Measurements from ENCODE around the gene DNPEP.

Gene DNPEP

DNA sequence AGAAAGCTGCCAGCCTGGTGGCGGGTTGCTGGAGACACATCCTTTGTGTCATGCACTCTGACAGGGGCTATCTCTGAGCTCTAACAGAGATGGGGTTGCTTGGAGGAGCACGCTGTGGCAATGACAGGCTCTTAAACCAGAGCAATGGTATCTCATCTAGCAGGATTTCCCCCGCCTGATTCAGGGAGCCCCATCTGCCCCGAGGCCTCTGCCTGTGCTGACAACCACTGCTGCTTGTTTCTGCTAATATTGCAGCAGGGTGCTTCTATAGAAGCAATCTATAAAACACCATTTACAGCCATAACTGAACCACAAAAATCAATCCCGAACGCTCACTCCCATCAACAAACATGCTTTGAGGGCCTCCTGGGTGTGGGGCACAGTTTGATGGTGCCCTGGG is 12.8 kb upstream of the DNPEP start:
- no peaks in the 10 kb centered on the region for H3F3A ChIP-seq (ENCODE audit: insufficient read depth)
- TF ChIP-seq, protein P1, sequence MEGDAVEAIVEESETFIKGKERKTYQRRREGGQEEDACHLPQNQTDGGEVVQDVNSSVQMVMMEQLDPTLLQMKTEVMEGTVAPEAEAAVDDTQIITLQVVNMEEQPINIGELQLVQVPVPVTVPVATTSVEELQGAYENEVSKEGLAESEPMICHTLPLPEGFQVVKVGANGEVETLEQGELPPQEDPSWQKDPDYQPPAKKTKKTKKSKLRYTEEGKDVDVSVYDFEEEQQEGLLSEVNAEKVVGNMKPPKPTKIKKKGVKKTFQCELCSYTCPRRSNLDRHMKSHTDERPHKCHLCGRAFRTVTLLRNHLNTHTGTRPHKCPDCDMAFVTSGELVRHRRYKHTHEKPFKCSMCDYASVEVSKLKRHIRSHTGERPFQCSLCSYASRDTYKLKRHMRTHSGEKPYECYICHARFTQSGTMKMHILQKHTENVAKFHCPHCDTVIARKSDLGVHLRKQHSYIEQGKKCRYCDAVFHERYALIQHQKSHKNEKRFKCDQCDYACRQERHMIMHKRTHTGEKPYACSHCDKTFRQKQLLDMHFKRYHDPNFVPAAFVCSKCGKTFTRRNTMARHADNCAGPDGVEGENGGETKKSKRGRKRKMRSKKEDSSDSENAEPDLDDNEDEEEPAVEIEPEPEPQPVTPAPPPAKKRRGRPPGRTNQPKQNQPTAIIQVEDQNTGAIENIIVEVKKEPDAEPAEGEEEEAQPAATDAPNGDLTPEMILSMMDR (IDR thresholded peaks at IDR 0.05; ENCODE audit: insufficient read depth, low read length, poor library complexity, severe bottlenecking): no peak
- TF ChIP-seq EZH2phosphoT487 (conservative IDR thresholded peaks at IDR 0.05; ENCODE audit: low read length): no peak
- no peak overlapping the region for H3K4me2 ChIP-seq (ENCODE audit: low read depth, low read length, poor library complexity, severe bottlenecking)
- H3K9me3 ChIP-seq (ENCODE audit: insufficient read depth, low read length): no peaks in the 10 kb centered on the region
- no peaks in the 10 kb centered on the region for H3K79me2 ChIP-seq (ENCODE audit: insufficient read depth, low read length)
- no peak overlapping the region for H2AFZ ChIP-seq (ENCODE audit: low read depth, low read length, severe bottlenecking)
- no peaks in the 10 kb centered on the region for H4K20me1 ChIP-seq (ENCODE audit: low read depth, low read length)
- H3K4me3 ChIP-seq (ENCODE audit: insufficient read depth, low read length, poor library complexity, severe bottlenecking): no peak overlapping the region
- H3K9me2 ChIP-seq (replicated peaks; ENCODE audit: insufficient read depth, low read length): no peaks in the 10 kb centered on the region
- H3K36me3 ChIP-seq (ENCODE audit: low read length): no peaks in the 10 kb centered on the region
- H3K27ac ChIP-seq (ENCODE audit: low read depth, low read length): no peak overlapping the region
- no peak overlapping the region for H3K9ac ChIP-seq (ENCODE audit: low read length)
- H3K27me3 ChIP-seq (ENCODE audit: low read length): no peaks in the 10 kb centered on the region

GRCh38 chr2:219399716-219400478 is 12.2 kb upstream of the DNPEP start:
- Histone ChIP-seq H3K36me3 (ENCODE audit: low read length) (no peaks in the 10 kb centered on the region), H3K9me3 (ENCODE audit: insufficient read depth, low read length) (no peaks in the 10 kb centered on the region), H3K79me2 (ENCODE audit: insufficient read depth, low read length) (no peaks in the 10 kb centered on the region), H4K20me1 (ENCODE audit: low read depth, low read length) (no peaks in the 10 kb centered on the region), H3K9ac (ENCODE audit: low read length) (no peak overlapping the region), H3F3A (ENCODE audit: insufficient read depth) (no peaks in the 10 kb centered on the region), H2AFZ (ENCODE audit: low read depth, low read length, severe bottlenecking) (no peak overlapping the region), H3K27ac (ENCODE audit: low read depth, low read length) (no peak overlapping the region), H3K9me2 (replicated peaks; ENCODE audit: insufficient read depth, low read length) (no peaks in the 10 kb centered on the region), H3K27me3 (ENCODE audit: low read length) (no peaks in the 10 kb centered on the region), H3K4me3 (ENCODE audit: insufficient read depth, low read length, poor library complexity, severe bottlenecking) (no peak overlapping the region), H3K4me2 (ENCODE audit: low read depth, low read length, poor library complexity, severe bottlenecking) (no peak overlapping the region)
- no peak for TF ChIP-seq EZH2phosphoT487 (conservative IDR thresholded peaks at IDR 0.05; ENCODE audit: low read length)
- TF ChIP-seq, protein P1 (IDR thresholded peaks at IDR 0.05; ENCODE audit: insufficient read depth, low read length, poor library complexity, severe bottlenecking): no peak

- Histone ChIP-seq H3K9me3 (ENCODE audit: insufficient read depth, low read length) (no peaks in the 10 kb centered on the region), H3K9me2 (replicated peaks; ENCODE audit: insufficient read depth, low read length) (no peaks in the 10 kb centered on the region), H3K79me2 (ENCODE audit: insufficient read depth, low read length) (no peaks in the 10 kb centered on the region), H3K36me3 (ENCODE audit: low read length) (no peaks in the 10 kb centered on the region), H3K4me2 (ENCODE audit: low read depth, low read length, poor library complexity, severe bottlenecking) (no peak overlapping the region), H3K27me3 (ENCODE audit: low read length) (no peaks in the 10 kb centered on the region), H3K4me3 (ENCODE audit: insufficient read depth, low read length, poor library complexity, severe bottlenecking) (no peak overlapping the region), H4K20me1 (ENCODE audit: low read depth, low read length) (no peaks in the 10 kb centered on the region), H3F3A (ENCODE audit: insufficient read depth) (no peaks in the 10 kb centered on the region), H3K9ac (ENCODE audit: low read length) (no peak overlapping the region), H3K27ac (ENCODE audit: low read depth, low read length) (no peak overlapping the region), H2AFZ (ENCODE audit: low read depth, low read length, severe bottlenecking) (no peak overlapping the region)
- no peak for TF ChIP-seq EZH2phosphoT487 (conservative IDR thresholded peaks at IDR 0.05; ENCODE audit: low read length)
- TF ChIP-seq, protein P1 (IDR thresholded peaks at IDR 0.05; ENCODE audit: insufficient read depth, low read length, poor library complexity, severe bottlenecking): no peak
Measured at GRCh38 chr2:219398721-219399363, 11.1 kb upstream of the DNPEP start.
